Measurements from ENCODE around the gene SLC35F2. TPM values are rescaled to one million over a fixed set of nuclear protein-coding genes. Genes with fewer than 3 reads are reported as not detected.

Gene SLC35F2
- total and polyA plus RNA-seq, 2 donors (not counting 1 experiment from before 2014, with no cell fraction given), result 2.8 to 7.4 TPM

GRCh38 chr11:107824668-107825369, 33.8 kb downstream of the SLC35F2 start:
- H3K79me2 ChIP-seq (ENCODE audit: control insufficient read depth, insufficient read depth, low read length), result no peaks in the 10 kb centered on the region

GRCh38 chr11:107821199-107821927, 37.2 kb downstream of the SLC35F2 start:
- Histone ChIP-seq H4K20me1 (ENCODE audit: control insufficient read depth, extremely low read depth, insufficient read depth, low read length) (no peaks in the 10 kb centered on the region), H3K27ac (ENCODE audit: insufficient read depth, low read length) (no peak overlapping the region), H2AFZ (ENCODE audit: low read length) (no peak overlapping the region), H3K9ac (ENCODE audit: insufficient read depth, low read length) (no peak overlapping the region), H3K27me3 (ENCODE audit: control insufficient read depth, insufficient read depth, low read length) (no peaks in the 10 kb centered on the region), H3K4me3 (replicated peaks in 1 of 4; ENCODE audit: control extremely low read depth in 1 of 4, insufficient read depth in 1 of 4, low read depth in 3 of 4, low read length in 4 of 4) (no peak overlapping the region), H3K4me2 (ENCODE audit: extremely low read depth, insufficient read depth, low read length) (no peak overlapping the region), H3K79me2 (ENCODE audit: control insufficient read depth, insufficient read depth, low read length) (no peaks in the 10 kb centered on the region), H3K4me1 (ENCODE audit: control insufficient read depth, extremely low read depth, insufficient read depth, low read length) (no peaks in the 10 kb centered on the region), H3K9me3 (ENCODE audit: control insufficient read depth, insufficient read depth, low read depth, low read length) (no peaks in the 10 kb centered on the region), H3K36me3 (ENCODE audit: control insufficient read depth, insufficient read depth, low read length) (no peaks in the 10 kb centered on the region)
- DNase-seq (ENCODE audit: low read depth in 2 of 2), result peak; percentile 38 to 75
- no peak for TF ChIP-seq EZH2 (IDR thresholded peaks at IDR 0.05; ENCODE audit: low read length, missing control alignments)
- no peak for TF ChIP-seq CTCF (conservative IDR thresholded peaks at IDR 0.05 in 1 of 2, IDR thresholded peaks at IDR 0.05 in 1 of 2; ENCODE audit: low read depth in 1 of 2, low read length in 2 of 2)

More at GRCh38 chr11:107824668-107825369, 33.8 kb downstream of the SLC35F2 start:
- Histone ChIP-seq H2AFZ (ENCODE audit: low read length) (no peak overlapping the region), H3K27me3 (ENCODE audit: control insufficient read depth, insufficient read depth, low read length) (no peaks in the 10 kb centered on the region), H3K9ac (ENCODE audit: insufficient read depth, low read length) (no peak overlapping the region), H3K27ac (ENCODE audit: insufficient read depth, low read length) (no peak overlapping the region), H4K20me1 (ENCODE audit: control insufficient read depth, extremely low read depth, insufficient read depth, low read length) (no peaks in the 10 kb centered on the region), H3K4me2 (ENCODE audit: extremely low read depth, insufficient read depth, low read length) (no peak overlapping the region), H3K4me3 (replicated peaks in 1 of 4; ENCODE audit: control extremely low read depth in 1 of 4, insufficient read depth in 1 of 4, low read depth in 3 of 4, low read length in 4 of 4) (no peak overlapping the region), H3K4me1 (ENCODE audit: control insufficient read depth, extremely low read depth, insufficient read depth, low read length) (no peaks in the 10 kb centered on the region), H3K36me3 (ENCODE audit: control insufficient read depth, insufficient read depth, low read length) (no peaks in the 10 kb centered on the region), H3K9me3 (ENCODE audit: control insufficient read depth, insufficient read depth, low read depth, low read length) (no peaks in the 10 kb centered on the region)
- DNase-seq (ENCODE audit: low read depth in 2 of 2), result peak; percentile 28 to 73
- TF ChIP-seq CTCF (conservative IDR thresholded peaks at IDR 0.05 in 1 of 2, IDR thresholded peaks at IDR 0.05 in 1 of 2; ENCODE audit: low read depth in 1 of 2, low read length in 2 of 2) (no peak), EZH2 (IDR thresholded peaks at IDR 0.05; ENCODE audit: low read length, missing control alignments) (no peak)

GRCh38 chr11:107819361-107820014, 39.1 kb downstream of the SLC35F2 start:
- no peak overlapping the region for H3K4me2 ChIP-seq (ENCODE audit: extremely low read depth, insufficient read depth, low read length)

More at GRCh38 chr11:107819361-107820014, 39.1 kb downstream of the SLC35F2 start:
- no peaks in the 10 kb centered on the region for H3K27me3 ChIP-seq (ENCODE audit: control insufficient read depth, insufficient read depth, low read length)
- H4K20me1 ChIP-seq (ENCODE audit: control insufficient read depth, extremely low read depth, insufficient read depth, low read length), result no peaks in the 10 kb centered on the region
- no peaks in the 10 kb centered on the region for H3K36me3 ChIP-seq (ENCODE audit: control insufficient read depth, insufficient read depth, low read length)
- no peak overlapping the region for H3K27ac ChIP-seq (ENCODE audit: insufficient read depth, low read length)
- H2AFZ ChIP-seq (ENCODE audit: low read length), result no peak overlapping the region
- no peaks in the 10 kb centered on the region for H3K9me3 ChIP-seq (ENCODE audit: control insufficient read depth, insufficient read depth, low read depth, low read length)
- peak; percentile 22 to 68 for DNase-seq (ENCODE audit: low read depth in 2 of 2)
- H3K9ac ChIP-seq (ENCODE audit: insufficient read depth, low read length), result no peak overlapping the region
- no peaks in the 10 kb centered on the region for H3K4me1 ChIP-seq (ENCODE audit: control insufficient read depth, extremely low read depth, insufficient read depth, low read length)
- H3K4me3 ChIP-seq (replicated peaks in 1 of 4; ENCODE audit: control extremely low read depth in 1 of 4, insufficient read depth in 1 of 4, low read depth in 3 of 4, low read length in 4 of 4), result no peak overlapping the region
- no peak for TF ChIP-seq EZH2 (IDR thresholded peaks at IDR 0.05; ENCODE audit: low read length, missing control alignments)
- TF ChIP-seq CTCF (conservative IDR thresholded peaks at IDR 0.05 in 1 of 2, IDR thresholded peaks at IDR 0.05 in 1 of 2; ENCODE audit: low read depth in 1 of 2, low read length in 2 of 2), result no peak
- no peaks in the 10 kb centered on the region for H3K79me2 ChIP-seq (ENCODE audit: control insufficient read depth, insufficient read depth, low read length)

All from fibroblast of lung (primary cell).